ENCODE data around the gene SCNN1A. TPM values are rescaled to one million over a fixed set of nuclear protein-coding genes. Genes with fewer than 3 reads are reported as not detected.

Gene SCNN1A
- total and polyA plus RNA-seq, 2 of the 13 experiments (the other 11 are each of a cell fraction or from before 2014, with no cell fraction given): 1.5 to 14.6 TPM

DNA sequence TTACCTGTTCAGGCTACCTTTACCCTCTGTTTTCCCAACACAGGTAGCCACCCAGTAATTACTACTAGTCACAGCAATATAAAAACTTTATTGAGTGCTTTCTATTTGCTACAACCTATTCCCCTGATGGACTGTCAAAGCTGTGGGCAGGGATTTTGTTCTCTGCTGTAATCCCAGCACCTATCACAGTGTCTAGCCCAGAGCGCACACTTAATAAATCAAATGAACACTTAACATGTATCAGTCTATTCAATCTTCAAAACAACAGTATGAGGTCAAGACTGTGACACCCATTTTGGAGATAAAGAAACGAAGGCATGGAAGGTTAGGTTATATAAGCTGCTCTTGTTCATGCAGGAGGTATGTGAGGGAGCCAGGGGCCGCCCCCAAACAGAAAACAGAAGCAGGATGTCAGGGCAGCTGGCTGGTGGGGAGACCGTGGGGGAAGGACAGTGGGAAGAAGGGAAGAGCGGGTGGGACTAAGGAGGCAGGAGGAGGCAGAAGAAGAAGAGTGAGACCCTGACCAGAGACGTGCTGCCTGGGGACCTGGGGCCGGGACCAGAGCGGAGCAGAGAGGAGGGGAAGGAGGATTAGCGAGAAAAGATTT, 35.2 kb downstream of the SCNN1A start (continued):
- no peak for TF ChIP-seq ELK4 (CRISPR knock-in tag; IDR thresholded peaks at IDR 0.05; ENCODE audit: borderline replicate concordance)
- TF ChIP-seq SAP130 (CRISPR knock-in tag; IDR thresholded peaks at IDR 0.05; ENCODE audit: low read depth): peak; percentile 69
- no peak for TF ChIP-seq SMAD1 (CRISPR knock-in tag; IDR thresholded peaks at IDR 0.05; ENCODE audit: borderline replicate concordance, low read depth)
- TF ChIP-seq ETV5 (CRISPR knock-in tag; IDR thresholded peaks at IDR 0.05; ENCODE audit: borderline replicate concordance): no peak
- TF ChIP-seq ZSCAN21 (CRISPR knock-in tag; IDR thresholded peaks at IDR 0.05; ENCODE audit: borderline replicate concordance): no peak
- TF ChIP-seq STAG1 (CRISPR knock-in tag; IDR thresholded peaks at IDR 0.05): no peak
- no peak for TF ChIP-seq MBD4 (IDR thresholded peaks at IDR 0.05; ENCODE audit: borderline replicate concordance, low read length)
- TF ChIP-seq ZNF124 (CRISPR knock-in tag; IDR thresholded peaks at IDR 0.05): no peak
- TF ChIP-seq PBX3 (CRISPR knock-in tag; IDR thresholded peaks at IDR 0.05; ENCODE audit: borderline replicate concordance): no peak
- no peak for TF ChIP-seq RNF2 (conservative IDR thresholded peaks at IDR 0.05; ENCODE audit: low read depth)
- no peak for TF ChIP-seq ATF2 (CRISPR knock-in tag; IDR thresholded peaks at IDR 0.05)
- no peak for TF ChIP-seq ZNF605 (CRISPR knock-in tag; IDR thresholded peaks at IDR 0.05)
- TF ChIP-seq ZNF510 (CRISPR knock-in tag; IDR thresholded peaks at IDR 0.05; ENCODE audit: low read depth): no peak
- TF ChIP-seq, protein P1, sequence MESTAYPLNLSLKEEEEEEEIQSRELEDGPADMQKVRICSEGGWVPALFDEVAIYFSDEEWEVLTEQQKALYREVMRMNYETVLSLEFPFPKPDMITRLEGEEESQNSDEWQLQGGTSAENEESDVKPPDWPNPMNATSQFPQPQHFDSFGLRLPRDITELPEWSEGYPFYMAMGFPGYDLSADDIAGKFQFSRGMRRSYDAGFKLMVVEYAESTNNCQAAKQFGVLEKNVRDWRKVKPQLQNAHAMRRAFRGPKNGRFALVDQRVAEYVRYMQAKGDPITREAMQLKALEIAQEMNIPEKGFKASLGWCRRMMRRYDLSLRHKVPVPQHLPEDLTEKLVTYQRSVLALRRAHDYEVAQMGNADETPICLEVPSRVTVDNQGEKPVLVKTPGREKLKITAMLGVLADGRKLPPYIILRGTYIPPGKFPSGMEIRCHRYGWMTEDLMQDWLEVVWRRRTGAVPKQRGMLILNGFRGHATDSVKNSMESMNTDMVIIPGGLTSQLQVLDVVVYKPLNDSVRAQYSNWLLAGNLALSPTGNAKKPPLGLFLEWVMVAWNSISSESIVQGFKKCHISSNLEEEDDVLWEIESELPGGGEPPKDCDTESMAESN (CRISPR knock-in tag; conservative IDR thresholded peaks at IDR 0.05): no peak
- no peak for TF ChIP-seq ZNF639 (CRISPR knock-in tag; conservative IDR thresholded peaks at IDR 0.05)
- TF ChIP-seq ZNF441 (CRISPR knock-in tag; IDR thresholded peaks at IDR 0.05; ENCODE audit: borderline replicate concordance): no peak
- TF ChIP-seq ZBTB7A (CRISPR knock-in tag; IDR thresholded peaks at IDR 0.05): no peak
- no peak for TF ChIP-seq KLF9 (CRISPR knock-in tag; IDR thresholded peaks at IDR 0.05; ENCODE audit: low read depth)
- TF ChIP-seq, protein P2, sequence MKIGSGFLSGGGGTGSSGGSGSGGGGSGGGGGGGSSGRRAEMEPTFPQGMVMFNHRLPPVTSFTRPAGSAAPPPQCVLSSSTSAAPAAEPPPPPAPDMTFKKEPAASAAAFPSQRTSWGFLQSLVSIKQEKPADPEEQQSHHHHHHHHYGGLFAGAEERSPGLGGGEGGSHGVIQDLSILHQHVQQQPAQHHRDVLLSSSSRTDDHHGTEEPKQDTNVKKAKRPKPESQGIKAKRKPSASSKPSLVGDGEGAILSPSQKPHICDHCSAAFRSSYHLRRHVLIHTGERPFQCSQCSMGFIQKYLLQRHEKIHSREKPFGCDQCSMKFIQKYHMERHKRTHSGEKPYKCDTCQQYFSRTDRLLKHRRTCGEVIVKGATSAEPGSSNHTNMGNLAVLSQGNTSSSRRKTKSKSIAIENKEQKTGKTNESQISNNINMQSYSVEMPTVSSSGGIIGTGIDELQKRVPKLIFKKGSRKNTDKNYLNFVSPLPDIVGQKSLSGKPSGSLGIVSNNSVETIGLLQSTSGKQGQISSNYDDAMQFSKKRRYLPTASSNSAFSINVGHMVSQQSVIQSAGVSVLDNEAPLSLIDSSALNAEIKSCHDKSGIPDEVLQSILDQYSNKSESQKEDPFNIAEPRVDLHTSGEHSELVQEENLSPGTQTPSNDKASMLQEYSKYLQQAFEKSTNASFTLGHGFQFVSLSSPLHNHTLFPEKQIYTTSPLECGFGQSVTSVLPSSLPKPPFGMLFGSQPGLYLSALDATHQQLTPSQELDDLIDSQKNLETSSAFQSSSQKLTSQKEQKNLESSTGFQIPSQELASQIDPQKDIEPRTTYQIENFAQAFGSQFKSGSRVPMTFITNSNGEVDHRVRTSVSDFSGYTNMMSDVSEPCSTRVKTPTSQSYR (CRISPR knock-in tag; IDR thresholded peaks at IDR 0.05; ENCODE audit: borderline replicate concordance): no peak
- TF ChIP-seq GATAD1 (CRISPR knock-in tag; IDR thresholded peaks at IDR 0.05): no peak

All from HepG2 (cell line).